H1 (cell line): ENCODE data around the gene IFRD1. TPM values are rescaled to one million over a fixed set of nuclear protein-coding genes. Genes with fewer than 3 reads are reported as not detected.

Source experiments
- CTCF ChIA-PET: fragments of 300-600 bp; sonication (Branson Sonifier 250); formaldehyde crosslinking; loops from one replicate; lab custom pipeline; 2021; ENCODE audit not compliant: partially characterized antibody; lab: Charles Lee
- POLR2A ChIA-PET: fragments of 300-600 bp; sonication (Branson Sonifier 250); formaldehyde crosslinking; loops from one replicate; lab custom pipeline; 2021; ENCODE audit warnings: inconsistent platforms; ENCODE audit not compliant: partially characterized antibody; lab: Charles Lee
- DNase-seq, 2 experiments: peaks; one replicate each; pipeline versions ENCODE4 v3.0.0 to v3.0.0-alpha.2; 2010 to 2022; ENCODE audit warnings: low spot score in 2 of 2, low read depth in 1 of 2, mixed read lengths in 1 of 2
- FAIRE-seq: peaks from 2 replicates; lab custom pipeline; 2011; peaks lifted over from hg19 to GRCh38; lab: Jason Lieb, UNC
- H2AFZ ChIP-seq: 2 replicates; pipeline ENCODE4 v1.8.1; 2012; ENCODE audit warnings: low read length, inconsistent platforms
- H2AK5ac ChIP-seq: 2 replicates; pipeline ENCODE4 v1.6.1; 2013; ENCODE audit warnings: low read depth, low read length
- H2BK120ac ChIP-seq: replicated peaks from 2 replicates; pipeline ENCODE3; 2013; ENCODE audit warnings: low read depth, low read length, inconsistent platforms
- H2BK12ac ChIP-seq: 2 replicates; pipeline ENCODE4 v1.6.1; 2013; ENCODE audit warnings: low read depth, low read length
- H2BK15ac ChIP-seq: 2 replicates; pipeline ENCODE4 v1.6.1; 2013; ENCODE audit warnings: low read length
- H2BK20ac ChIP-seq: 2 replicates; pipeline ENCODE4 v1.6.1; 2013; ENCODE audit warnings: low read length
- H2BK5ac ChIP-seq: 2 replicates; pipeline ENCODE4 v1.6.1; 2013; ENCODE audit warnings: low read depth, low read length
- H3K14ac ChIP-seq: 2 replicates; pipeline ENCODE4 v1.6.1; 2013; ENCODE audit warnings: inconsistent platforms; ENCODE audit not compliant: insufficient read length
- H3K18ac ChIP-seq: 2 replicates; pipeline ENCODE4 v1.6.1; 2013; ENCODE audit warnings: low read length; ENCODE audit errors: extremely low read depth
- H3K23ac ChIP-seq: 2 replicates; pipeline ENCODE4 v1.6.1; 2013; ENCODE audit warnings: inconsistent platforms; ENCODE audit not compliant: insufficient read length
- H3K23me2 ChIP-seq: 2 replicates; pipeline ENCODE4 v1.6.1; 2013; ENCODE audit warnings: low read depth, low read length
- H3K27ac ChIP-seq: 2 replicates; pipeline ENCODE4 v1.6.1; 2011; ENCODE audit warnings: low read depth, low read length, inconsistent platforms
- H3K27me3 ChIP-seq, 4 experiments: replicated peaks in 1 of 4; 1 replicate in 1 of 4; 2 replicates in 3 of 4; pipeline versions ENCODE4 v1.6.1 to v1.8.1; 2011 to 2013; ENCODE audit warnings: low read length in 3 of 4, mild to moderate bottlenecking in 3 of 4, inconsistent platforms in 2 of 4, mixed read lengths in 2 of 4, moderate library complexity in 1 of 4; ENCODE audit not compliant: control insufficient read depth in 3 of 4, insufficient read depth in 3 of 4; ENCODE audit errors: extremely low read depth in 1 of 4
- H3K36me3 ChIP-seq, 4 experiments: 2 replicates each; pipeline versions ENCODE4 v1.6.1 to v1.8.1; 2011 to 2013; ENCODE audit warnings: mild to moderate bottlenecking in 4 of 4, low read length in 3 of 4, moderate library complexity in 2 of 4, control low read depth in 1 of 4, inconsistent platforms in 1 of 4; ENCODE audit not compliant: insufficient read depth in 4 of 4, control insufficient read depth in 2 of 4
- H3K4ac ChIP-seq: replicated peaks from 2 replicates; pipeline ENCODE3; 2013; ENCODE audit warnings: low read length, low read depth, mixed read lengths, inconsistent platforms; ENCODE audit not compliant: insufficient read length
- H3K4me1 ChIP-seq, 4 experiments: replicated peaks in 1 of 4; 1 replicate in 1 of 4; 2 replicates in 3 of 4; pipeline versions ENCODE4 v1.6.1 to v1.8.1; 2011 to 2013; ENCODE audit warnings: low read length in 3 of 4, inconsistent platforms in 2 of 4, mixed read lengths in 1 of 4; ENCODE audit not compliant: insufficient read depth in 4 of 4, control insufficient read depth in 3 of 4
- H3K4me2 ChIP-seq, 2 experiments: 2 replicates each; pipeline versions ENCODE4 v1.6.1 to v1.8.1; 2011 to 2013; ENCODE audit warnings: low read depth in 2 of 2, low read length in 2 of 2, control low read depth in 1 of 2, inconsistent platforms in 1 of 2, mild to moderate bottlenecking in 1 of 2; ENCODE audit not compliant: insufficient read depth in 1 of 2
- H3K4me3 ChIP-seq, 4 experiments: fragments of 200-600, 300-600 bp in 1 of 4; sonication (generic), shearing (Covaris generic), sonication (Bioruptor Twin) in 1 of 4; 2 replicates each; pipeline versions ENCODE4 v1.5.1 to v1.8.1; 2011 to 2016; ENCODE audit warnings: low read length in 4 of 4, low read depth in 3 of 4, control low read depth in 2 of 4, inconsistent platforms in 2 of 4, mild to moderate bottlenecking in 2 of 4, mixed read lengths in 1 of 4, moderate library complexity in 1 of 4; ENCODE audit not compliant: insufficient read depth in 2 of 4; ENCODE audit errors: extremely low read depth in 1 of 4
- H3K56ac ChIP-seq: replicated peaks from 2 replicates; pipeline ENCODE3; 2013; ENCODE audit warnings: low read depth, mild to moderate bottlenecking, mixed read lengths, low read length, inconsistent platforms; ENCODE audit not compliant: insufficient read length
- H3K79me1 ChIP-seq: 2 replicates; pipeline ENCODE4 v1.6.1; 2013; ENCODE audit warnings: low read depth, low read length, control low read depth
- H3K79me2 ChIP-seq, 2 experiments: 2 replicates each; pipeline versions ENCODE4 v1.6.1 to v1.8.1; 2012 to 2013; ENCODE audit warnings: low read length in 2 of 2, mild to moderate bottlenecking in 2 of 2, inconsistent platforms in 1 of 2; ENCODE audit not compliant: insufficient read depth in 2 of 2, control insufficient read depth in 1 of 2
- H3K9ac ChIP-seq, 4 experiments: replicated peaks in 1 of 4; 1 replicate in 1 of 4; 2 replicates in 3 of 4; pipeline versions ENCODE4 v1.6.1 to v1.8.1; 2011 to 2013; ENCODE audit warnings: low read depth in 3 of 4, low read length in 3 of 4, control low read depth in 2 of 4, mild to moderate bottlenecking in 2 of 4, moderate library complexity in 2 of 4, inconsistent platforms in 1 of 4; ENCODE audit errors: extremely low read depth in 1 of 4
- H3K9me3 ChIP-seq, 2 experiments: 2 replicates each; pipeline versions ENCODE4 v1.6.1 to v1.8.1; 2012 to 2013; ENCODE audit warnings: mild to moderate bottlenecking in 2 of 2, moderate library complexity in 2 of 2, control low read depth in 1 of 2, inconsistent platforms in 1 of 2, low read depth in 1 of 2, low read length in 1 of 2, mixed read lengths in 1 of 2; ENCODE audit not compliant: insufficient read depth in 2 of 2
- H4K20me1 ChIP-seq, 2 experiments: replicated peaks in 1 of 2; 2 replicates each; pipeline versions ENCODE3 to v1.8.1; 2011 to 2013; ENCODE audit warnings: inconsistent platforms in 2 of 2, low read length in 2 of 2, mild to moderate bottlenecking in 1 of 2; ENCODE audit not compliant: insufficient read depth in 2 of 2, control insufficient read depth in 1 of 2
- H4K5ac ChIP-seq: 2 replicates; pipeline ENCODE4 v1.6.1; 2013; ENCODE audit warnings: low read length, low read depth, mixed read lengths, inconsistent platforms; ENCODE audit not compliant: insufficient read length
- H4K8ac ChIP-seq: 2 replicates; pipeline ENCODE4 v1.8.0; 2013; ENCODE audit warnings: mild to moderate bottlenecking, moderate library complexity, low read length, inconsistent platforms; ENCODE audit not compliant: insufficient read depth; ENCODE audit errors: extremely low read depth
- H4K91ac ChIP-seq: replicated peaks from 2 replicates; pipeline ENCODE3; 2013; ENCODE audit warnings: low read length, mixed read lengths, inconsistent platforms; ENCODE audit not compliant: insufficient read length
- ASH2L ChIP-seq: fragments of 200-600, 300-600 bp; sonication (generic); IDR thresholded peaks from one replicate; pipeline ENCODE4 v1.7.1; 2017; ENCODE audit warnings: low read length
- BACH1 ChIP-seq: IDR thresholded peaks from 2 replicates; pipeline ENCODE4 v1.6.1; 2012; ENCODE audit warnings: low read length, improper control_type of control experiment
- BRCA1 ChIP-seq: IDR thresholded peaks from 2 replicates; pipeline ENCODE4 v1.6.1; 2012; ENCODE audit warnings: low read depth, low read length, improper control_type of control experiment
- CTCF ChIP-seq, 3 experiments: IDR thresholded peaks; 1 replicate in 2 of 3; 2 replicates in 1 of 3; pipeline versions ENCODE4 v1.5.1 to v1.6.1; 2011; ENCODE audit warnings: low read length in 3 of 3, mild to moderate bottlenecking in 3 of 3, inconsistent platforms in 2 of 3, low read depth in 1 of 3, moderate library complexity in 1 of 3; ENCODE audit not compliant: insufficient read depth in 1 of 3; ENCODE audit errors: control extremely low read depth in 1 of 3
- KDM5A ChIP-seq: fragments of 200-600 bp; IDR thresholded peaks from 2 replicates; pipeline ENCODE4 v1.7.1; 2012; ENCODE audit warnings: mild to moderate bottlenecking, low read length, inconsistent platforms, mixed read lengths
- MAFK ChIP-seq: IDR thresholded peaks from 2 replicates; pipeline ENCODE4 v1.6.1; 2012; ENCODE audit warnings: low read depth, mild to moderate bottlenecking, improper control_type of control experiment, low read length
- SAP30 ChIP-seq: fragments of 300-600 bp; sonication (generic); IDR thresholded peaks from 2 replicates; pipeline ENCODE4 v1.7.1; 2012; ENCODE audit warnings: low read length, moderate library complexity, mild to moderate bottlenecking, inconsistent platforms; ENCODE audit not compliant: insufficient read depth, insufficient replicate concordance
- SP2 ChIP-seq: IDR thresholded peaks from 2 replicates; pipeline ENCODE4 v1.6.1; 2012; ENCODE audit warnings: mild to moderate bottlenecking, low read length, inconsistent platforms
- SRF ChIP-seq: IDR thresholded peaks from 2 replicates; pipeline ENCODE4 v1.6.1; 2011; ENCODE audit warnings: mild to moderate bottlenecking, low read depth, low read length, moderate library complexity
- SUZ12 ChIP-seq: fragments of 200-600 bp; sonication (generic); IDR thresholded peaks from 2 replicates; pipeline ENCODE4 v1.6.1; 2012; ENCODE audit warnings: mild to moderate bottlenecking, inconsistent platforms, low read length, moderate library complexity, mixed read lengths
- TAF7 ChIP-seq: optimal IDR thresholded peaks from 2 replicates; pipeline ENCODE3; 2011; ENCODE audit warnings: low read depth, mild to moderate bottlenecking, inconsistent platforms, low read length, moderate library complexity, borderline replicate concordance
- TBP ChIP-seq: IDR thresholded peaks from 2 replicates; pipeline ENCODE4 v1.6.1; 2011; ENCODE audit warnings: low read depth, low read length, improper control_type of control experiment
- TEAD4 ChIP-seq: IDR thresholded peaks from 2 replicates; pipeline ENCODE4 v1.6.1; 2012; ENCODE audit warnings: low read depth, low read length, inconsistent platforms, mixed read lengths
- WGBS, 2 experiments: shearing (Covaris generic) in 1 of 2; methylation state at CpG; one replicate each; pipeline versions ENCODE4 v1.1.6 to v1.1.7; 2013 to 2015; ENCODE audit warnings: low lambda C conversion rate in 2 of 2, mixed read lengths in 2 of 2, inconsistent platforms in 1 of 2, low coverage in 1 of 2, missing lambda C conversion rate in 1 of 2; ENCODE audit not compliant: insufficient replicate concordance in 2 of 2, insufficient coverage in 1 of 2, insufficient read length in 1 of 2; ENCODE audit errors: extremely low coverage in 1 of 2, missing lambda C conversion rate in 1 of 2; 5-methylcytosine and 5-hydroxymethylcytosine counted together
- polyA plus RNA-seq, 7 experiments: library from polyadenylated mRNA; depleted of rRNA in 3 of 7; stranded (reverse) in 5 of 7; unstranded in 2 of 7; fragments of >200 nt in 5 of 7; fragments of 200-250 nt in 2 of 7; gene quantifications; 1 replicate in 5 of 7; 2 replicates in 1 of 7; 4 replicates in 1 of 7; pipeline versions ENCODE4 v1.2.1 to v1.2.3, GENCODE V29; 2011 to 2013; ENCODE audit warnings: missing spikeins in 2 of 7, mixed read lengths in 2 of 7
- total RNA-seq: library from RNA; stranded (reverse); fragmentation: NEBNext Ultra II Directional; extraction: Animal tissue kit (Norgen Biotek cat#: 25700); gene quantifications from 2 replicates; pipeline ENCODE4 v1.2.1, GENCODE V29; 2021

The IFRD1 gene
- total and polyA plus RNA-seq, 2 of the 8 experiments (the other 6 are each of a cell fraction or from before 2014, with no cell fraction given) = 23.0 to 50.4 TPM

DNA sequence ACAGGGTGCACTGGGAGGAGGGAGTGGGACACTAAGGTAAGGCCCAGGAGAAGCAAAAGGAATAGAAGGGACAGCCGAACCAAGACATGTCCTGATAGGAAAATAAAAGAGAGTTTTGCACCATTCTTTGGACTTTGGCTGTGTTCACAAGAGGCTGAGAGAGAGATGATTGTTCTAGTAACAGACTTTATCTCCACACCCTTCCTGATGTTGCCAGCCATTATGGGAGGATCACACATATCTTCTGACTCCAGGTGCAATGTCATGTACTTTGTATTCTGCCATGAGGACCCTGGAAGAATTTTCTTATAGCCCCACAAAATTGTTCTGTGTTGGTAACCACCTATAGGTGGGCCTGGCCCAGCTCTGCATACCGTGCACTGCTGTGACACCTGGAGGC, 41.9 kb downstream of the IFRD1 start:
- H3K4ac ChIP-seq = no peak overlapping the region
- no peak for DNase-seq
- FAIRE-seq = no peak
- TF ChIP-seq SP2 (no peak), ASH2L (no peak), BACH1 (no peak), TAF7 (no peak), SRF (no peak), KDM5A (no peak), TEAD4 (no peak), SAP30 (no peak), TBP (no peak), SUZ12 (no peak), MAFK (no peak), BRCA1 (no peak), CTCF (IDR thresholded peaks at IDR 0.05; ENCODE audit: control extremely low read depth in 1 of 3, insufficient read depth in 1 of 3, low read depth in 1 of 3, low read length in 3 of 3) (no peak)

More for the DNA sequence above, 41.9 kb downstream of the IFRD1 start:
- H2BK120ac ChIP-seq = no peak overlapping the region
- no peaks in the 10 kb centered on the region for H3K79me1 ChIP-seq
- no peak overlapping the region for H2BK20ac ChIP-seq
- H3K9ac ChIP-seq = no peak overlapping the region
- no peak overlapping the region for H2AFZ ChIP-seq
- no peaks in the 10 kb centered on the region for H3K79me2 ChIP-seq
- no peaks in the 10 kb centered on the region for H3K9me3 ChIP-seq
- no peak overlapping the region for H2AK5ac ChIP-seq
- no peak overlapping the region for H3K14ac ChIP-seq
- no peaks in the 10 kb centered on the region; the same call in 1 of the 2 replicates for H3K23me2 ChIP-seq
- H4K91ac ChIP-seq = no peak overlapping the region
- H3K4me1 ChIP-seq = no peaks in the 10 kb centered on the region
- ChIA-PET CTCF (interaction anchor here (0.9 kb wide), 1 partner anchor 12 kb away, joined by 3 read pairs; no protein-coding TSS in a partner anchor), POLR2A (interaction anchor here (1.4 kb wide), 1 partner anchor 41 kb away, joined by 3 read pairs; no protein-coding TSS in a partner anchor)
- no peak overlapping the region for H4K8ac ChIP-seq
- H2BK5ac ChIP-seq = no peak overlapping the region
- no peak overlapping the region for H3K27ac ChIP-seq
- no peak overlapping the region for H4K5ac ChIP-seq
- H3K4me2 ChIP-seq = no peak overlapping the region
- H3K56ac ChIP-seq = no peak overlapping the region
- no peak overlapping the region for H2BK12ac ChIP-seq
- no peaks in the 10 kb centered on the region for H4K20me1 ChIP-seq
- no peaks in the 10 kb centered on the region; a peak in 1 of 7 replicates for H3K27me3 ChIP-seq
- H2BK15ac ChIP-seq = no peak overlapping the region
- no peak overlapping the region for H3K23ac ChIP-seq
- WGBS, 2 experiments = 86% methylated on average over 2 of the region's 2 CpGs; no CpG with 5 or more reads in 1 of the 2 experiments
- no peak overlapping the region for H3K18ac ChIP-seq
- H3K4me3 ChIP-seq = no peak overlapping the region
- H3K36me3 ChIP-seq = no peaks in the 10 kb centered on the region
